Effector memory CD8-positive, alpha-beta T cell (primary cell): ENCODE data around the gene ZNF768.
A peak's percentile ranks its signal among the peaks of the same experiment; 100 is the strongest.
"Not testable (repeated sequence)": the region's sequence is repeated elsewhere in the genome, so short reads cannot be mapped to it uniquely, and the experiment has no call there.

ENCODE experiments used
- ATAC-seq: fragments of 150-1000 bp; cut with Tn5 transposase; replicated peaks from 2 replicates; pipeline ENCODE4 v1.10.0; 2021; ENCODE audit warnings: mild to moderate bottlenecking, moderate library complexity
- DNase-seq, 3 experiments: peaks; one replicate each; pipeline ENCODE4 v3.0.0; 2021
- H3K27ac Mint-ChIP-seq, 2 donors: one replicate each; pipeline ENCODE4 v1.8.0; 2022; ENCODE audit warnings: mild to moderate bottlenecking in 2 of 2, mixed read lengths in 2 of 2, moderate library complexity in 2 of 2
- H3K27me3 Mint-ChIP-seq, 2 donors: one replicate each; pipeline ENCODE4 v1.8.0; 2022; ENCODE audit warnings: mixed read lengths in 2 of 2
- H3K36me3 Mint-ChIP-seq: one replicate; pipeline ENCODE4 v1.8.0; 2022; ENCODE audit warnings: mild to moderate bottlenecking, moderate library complexity, mixed read lengths; ENCODE audit not compliant: insufficient read depth
- H3K4me1 Mint-ChIP-seq, 2 donors: one replicate each; pipeline ENCODE4 v1.8.0; 2022; ENCODE audit warnings: low read depth in 2 of 2, mixed read lengths in 2 of 2
- H3K4me3 Mint-ChIP-seq, 2 donors: one replicate each; pipeline ENCODE4 v1.8.0; 2022; ENCODE audit warnings: mild to moderate bottlenecking in 2 of 2, mixed read lengths in 2 of 2, moderate library complexity in 2 of 2
- H3K9me3 Mint-ChIP-seq, 2 donors: one replicate each; pipeline ENCODE4 v1.8.0; 2022; ENCODE audit warnings: mixed read lengths in 2 of 2

The ZNF768 gene

GRCh38 chr16:30493941-30494488 lies 32.4 kb downstream of the ZNF768 start:
- Mint-ChIP-seq H3K4me1 (peaks cover 26 to 33% of the 10 kb centered on the region in 2 donors), H3K27ac (peak overlapping the region in 1 of 2 donors; percentile 83), H3K27me3 (no peaks in the 10 kb centered on the region), H3K4me3 (no peak overlapping the region), H3K9me3 (no peaks in the 10 kb centered on the region), H3K36me3 (peaks cover 95% of the 10 kb centered on the region)
- ATAC-seq (no peak), DNase-seq (no peak)

GRCh38 chr16:30491744-30492308 lies 34.5 kb downstream of the ZNF768 start:
- H3K27me3 Mint-ChIP-seq = no peaks in the 10 kb centered on the region
- no peaks in the 10 kb centered on the region for H3K9me3 Mint-ChIP-seq
- H3K36me3 Mint-ChIP-seq = peaks cover 95% of the 10 kb centered on the region
- DNase-seq (no peak), ATAC-seq (peak; percentile 70)
- peaks cover 35 to 43% of the 10 kb centered on the region in 2 donors for H3K4me1 Mint-ChIP-seq
- H3K4me3 Mint-ChIP-seq = no peak overlapping the region
- peak overlapping the region; percentile 70 to 77 for H3K27ac Mint-ChIP-seq

GRCh38 chr16:30491229-30491628 lies 35.1 kb downstream of the ZNF768 start:
- peaks cover 95% of the 10 kb centered on the region for H3K36me3 Mint-ChIP-seq
- peaks cover 37 to 48% of the 10 kb centered on the region in 2 donors for H3K4me1 Mint-ChIP-seq
- ATAC-seq (no peak), DNase-seq (no peak)
- peak overlapping the region in 1 of 2 donors; percentile 82 for H3K27ac Mint-ChIP-seq
- no peaks in the 10 kb centered on the region for H3K27me3 Mint-ChIP-seq
- no peaks in the 10 kb centered on the region for H3K9me3 Mint-ChIP-seq
- H3K4me3 Mint-ChIP-seq = no peak overlapping the region

- Mint-ChIP-seq H3K9me3 (no peaks in the 10 kb centered on the region), H3K4me3 (no peak overlapping the region), H3K27ac (peak overlapping the region in 1 of 2 donors; percentile 82), H3K4me1 (peaks cover 39 to 47% of the 10 kb centered on the region in 2 donors), H3K36me3 (peaks cover 98% of the 10 kb centered on the region), H3K27me3 (no peaks in the 10 kb centered on the region)
- DNase-seq = no peak
- no peak for ATAC-seq
These were observed 36.2 kb downstream of the ZNF768 start for GRCh38 chr16:30490210-30490609.

- peaks cover 98% of the 10 kb centered on the region for H3K36me3 Mint-ChIP-seq
- no peaks in the 10 kb centered on the region for H3K9me3 Mint-ChIP-seq
- H3K27me3 Mint-ChIP-seq = no peaks in the 10 kb centered on the region
- peaks cover 35 to 46% of the 10 kb centered on the region in 2 donors for H3K4me1 Mint-ChIP-seq
- ATAC-seq (no peak), DNase-seq (no peak)
- H3K4me3 Mint-ChIP-seq = peak overlapping the region in 1 of 2 donors; percentile 31
- peak overlapping the region; percentile 86 to 88 for H3K27ac Mint-ChIP-seq
These were observed 37.4 kb downstream of the ZNF768 start for GRCh38 chr16:30488764-30489605.

- Mint-ChIP-seq H3K4me1 (peaks cover 45 to 55% of the 10 kb centered on the region in 2 donors), H3K27me3 (no peaks in the 10 kb centered on the region), H3K36me3 (peaks cover 100% of the 10 kb centered on the region), H3K27ac (peak overlapping the region; percentile 79 to 83), H3K9me3 (no peaks in the 10 kb centered on the region), H3K4me3 (peak overlapping the region in 1 of 2 donors; percentile 68)
- DNase-seq = no peak
- no peak for ATAC-seq
These were observed 40.4 kb downstream of the ZNF768 start for GRCh38 chr16:30485818-30486436.

- H3K27ac Mint-ChIP-seq = peak overlapping the region; percentile 79 to 92
- no peaks in the 10 kb centered on the region for H3K9me3 Mint-ChIP-seq
- H3K4me3 Mint-ChIP-seq = peak overlapping the region in 1 of 2 donors; percentile 37
- peaks cover 100% of the 10 kb centered on the region for H3K36me3 Mint-ChIP-seq
- peaks cover 45 to 59% of the 10 kb centered on the region in 2 donors for H3K4me1 Mint-ChIP-seq
- no peaks in the 10 kb centered on the region for H3K27me3 Mint-ChIP-seq
- ATAC-seq (no peak), DNase-seq (no peak)
These were observed 41.5 kb downstream of the ZNF768 start for GRCh38 chr16:30484887-30485286.

- no peaks in the 10 kb centered on the region for H3K9me3 Mint-ChIP-seq
- no peaks in the 10 kb centered on the region for H3K27me3 Mint-ChIP-seq
- peaks cover 47 to 57% of the 10 kb centered on the region in 2 donors for H3K4me1 Mint-ChIP-seq
- ATAC-seq (peak; percentile 61), DNase-seq (peak in 1 of 3 experiments; percentile 20)
- H3K27ac Mint-ChIP-seq = peak overlapping the region; percentile 47 to 92
- H3K36me3 Mint-ChIP-seq = peaks cover 99% of the 10 kb centered on the region
- peak overlapping the region; percentile 4 to 45 for H3K4me3 Mint-ChIP-seq
These were observed 44.0 kb downstream of the ZNF768 start for GRCh38 chr16:30482366-30482765.

- H3K36me3 Mint-ChIP-seq = peaks cover 99% of the 10 kb centered on the region
- ATAC-seq (no peak), DNase-seq (no peak)
- peaks cover 50 to 62% of the 10 kb centered on the region in 2 donors for H3K4me1 Mint-ChIP-seq
- peak overlapping the region in 1 of 2 donors; percentile 45 for H3K4me3 Mint-ChIP-seq
- H3K27me3 Mint-ChIP-seq = no peaks in the 10 kb centered on the region
- no peaks in the 10 kb centered on the region for H3K9me3 Mint-ChIP-seq
- H3K27ac Mint-ChIP-seq = peak overlapping the region in 1 of 2 donors; percentile 92
These were observed 45.0 kb downstream of the ZNF768 start for GRCh38 chr16:30481381-30481780.

- Mint-ChIP-seq H3K36me3 (peaks cover 97% of the 10 kb centered on the region), H3K4me1 (peaks cover 52 to 71% of the 10 kb centered on the region in 2 donors), H3K4me3 (peak overlapping the region; percentile 37 to 99), H3K9me3 (no peaks in the 10 kb centered on the region), H3K27ac (peak overlapping the region; percentile 77 to 97), H3K27me3 (no peaks in the 10 kb centered on the region)
- DNase-seq = no peak
- ATAC-seq = no peak
These were observed 47.4 kb downstream of the ZNF768 start for GRCh38 chr16:30478766-30479478.

GRCh38 chr16:30477773-30478172 lies 48.6 kb downstream of the ZNF768 start:
- peaks cover 96% of the 10 kb centered on the region for H3K36me3 Mint-ChIP-seq
- DNase-seq, H3K27me3 Mint-ChIP-seq, ATAC-seq, H3K9me3 Mint-ChIP-seq: not testable (repeated sequence)
- H3K4me1 Mint-ChIP-seq = peaks cover 54 to 68% of the 10 kb centered on the region in 2 donors
- H3K4me3 Mint-ChIP-seq = peak overlapping the region; percentile 45 to 99
- H3K27ac Mint-ChIP-seq = peak overlapping the region; percentile 77 to 97

- H3K4me3 Mint-ChIP-seq = peak overlapping the region; percentile 45 to 99
- peak overlapping the region; percentile 77 to 97 for H3K27ac Mint-ChIP-seq
- no peak for DNase-seq
- H3K27me3 Mint-ChIP-seq = no peaks in the 10 kb centered on the region
- peaks cover 2 to 6% of the 10 kb centered on the region in 2 donors for H3K9me3 Mint-ChIP-seq
- ATAC-seq = no peak
- H3K4me1 Mint-ChIP-seq = peaks cover 55 to 70% of the 10 kb centered on the region in 2 donors
- H3K36me3 Mint-ChIP-seq = peaks cover 96% of the 10 kb centered on the region
These were observed 49.4 kb downstream of the ZNF768 start for GRCh38 chr16:30476991-30477390.

GRCh38 chr16:30474684-30475083 lies 51.7 kb downstream of the ZNF768 start:
- peaks cover 52 to 67% of the 10 kb centered on the region in 2 donors for H3K4me1 Mint-ChIP-seq
- DNase-seq (no peak), ATAC-seq (no peak)
- peak overlapping the region; percentile 99 for H3K4me3 Mint-ChIP-seq
- peak overlapping the region; percentile 95 to 96 for H3K27ac Mint-ChIP-seq
- no peaks in the 10 kb centered on the region for H3K27me3 Mint-ChIP-seq
- peaks cover 80% of the 10 kb centered on the region for H3K36me3 Mint-ChIP-seq
- H3K9me3 Mint-ChIP-seq = peaks cover 2 to 7% of the 10 kb centered on the region in 2 donors
